ENCODE measurements around the gene IL36RN. TPM values are rescaled to one million over a fixed set of nuclear protein-coding genes. Genes with fewer than 3 reads are reported as not detected.
"Not testable (repeated sequence)": the region's sequence is repeated elsewhere in the genome, so short reads cannot be mapped to it uniquely, and the experiment has no call there.

The IL36RN gene
- total RNA-seq, 1 donor from 2014 or later, result not detected

GRCh38 chr2:113081488-113082210, 22.7 kb downstream of the IL36RN start:
- Mint-ChIP-seq H3K4me1 (ENCODE audit: low read depth) (peaks cover 17% of the 10 kb centered on the region), H3K36me3 (ENCODE audit: low read depth) (no peaks in the 10 kb centered on the region), H3K27ac (no peak overlapping the region), H3K9me3 (no peaks in the 10 kb centered on the region), H3K4me3 (ENCODE audit: low read depth) (no peak overlapping the region), H3K27me3 (ENCODE audit: low read depth) (peaks cover 6% of the 10 kb centered on the region)
- DNase-seq (ENCODE audit: low spot score), result no peak
- intact Hi-C loops (cut with micrococcal nuclease), result loop anchor here (5.0 kb wide), 3 partner anchors 41 to 296 kb away; no protein-coding TSS in a partner anchor

DNA sequence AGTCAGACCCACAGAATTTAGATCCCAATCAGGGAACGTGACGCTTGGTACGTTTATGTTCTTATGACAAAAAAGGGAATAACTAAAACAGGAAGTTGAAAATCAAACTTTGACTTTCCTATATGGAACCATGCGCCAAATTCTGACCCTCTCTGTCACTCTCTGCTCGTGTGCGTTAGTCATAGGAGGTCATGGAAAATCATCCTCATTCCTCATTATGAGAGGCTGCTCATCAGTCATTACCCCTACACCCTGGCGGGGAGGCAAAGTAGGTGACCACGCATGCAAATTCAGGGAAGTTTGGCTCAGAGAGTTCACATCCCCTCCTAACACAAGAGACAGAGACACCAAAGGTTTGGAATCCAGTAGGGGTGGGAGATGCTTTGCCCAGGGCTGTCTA, 24.3 kb downstream of the IL36RN start:
- Mint-ChIP-seq H3K4me3 (ENCODE audit: low read depth) (no peak overlapping the region), H3K9me3 (no peaks in the 10 kb centered on the region), H3K36me3 (ENCODE audit: low read depth) (no peaks in the 10 kb centered on the region), H3K4me1 (ENCODE audit: low read depth) (peaks cover 17% of the 10 kb centered on the region), H3K27me3 (ENCODE audit: low read depth) (no peaks in the 10 kb centered on the region), H3K27ac (no peak overlapping the region)
- no peak for DNase-seq (ENCODE audit: low spot score)
- intact Hi-C loops (cut with micrococcal nuclease), result loop anchor here (5.0 kb wide), 3 partner anchors 39 to 294 kb away; no protein-coding TSS in a partner anchor

- peaks cover 17% of the 10 kb centered on the region for H3K4me1 Mint-ChIP-seq (ENCODE audit: low read depth)
- no peak overlapping the region for H3K27ac Mint-ChIP-seq
- H3K36me3 Mint-ChIP-seq (ENCODE audit: low read depth), result no peaks in the 10 kb centered on the region
- no peak for DNase-seq (ENCODE audit: low spot score)
- no peak overlapping the region for H3K4me3 Mint-ChIP-seq (ENCODE audit: low read depth)
- H3K27me3 Mint-ChIP-seq (ENCODE audit: low read depth), result no peaks in the 10 kb centered on the region
- H3K9me3 Mint-ChIP-seq, result no peaks in the 10 kb centered on the region
- intact Hi-C loops (cut with micrococcal nuclease), result loop anchor here (1.0 to 5.0 kb wide), 7 partner anchors 20 to 293 kb away; no protein-coding TSS in a partner anchor
These were observed 25.4 kb downstream of the IL36RN start for GRCh38 chr2:113084249-113085000.

- Mint-ChIP-seq H3K9me3 (no peaks in the 10 kb centered on the region), H3K27me3 (ENCODE audit: low read depth) (no peaks in the 10 kb centered on the region), H3K36me3 (ENCODE audit: low read depth) (no peaks in the 10 kb centered on the region), H3K4me1 (ENCODE audit: low read depth) (peaks cover 17% of the 10 kb centered on the region), H3K4me3 (ENCODE audit: low read depth) (no peak overlapping the region), H3K27ac (no peak overlapping the region)
- intact Hi-C loops (cut with micrococcal nuclease), result loop anchor here (2.0 kb wide), 2 partner anchors 19 to 95 kb away; no protein-coding TSS in a partner anchor
- DNase-seq (ENCODE audit: low spot score), result no peak
These were observed 26.5 kb downstream of the IL36RN start for GRCh38 chr2:113085542-113085941.

DNA sequence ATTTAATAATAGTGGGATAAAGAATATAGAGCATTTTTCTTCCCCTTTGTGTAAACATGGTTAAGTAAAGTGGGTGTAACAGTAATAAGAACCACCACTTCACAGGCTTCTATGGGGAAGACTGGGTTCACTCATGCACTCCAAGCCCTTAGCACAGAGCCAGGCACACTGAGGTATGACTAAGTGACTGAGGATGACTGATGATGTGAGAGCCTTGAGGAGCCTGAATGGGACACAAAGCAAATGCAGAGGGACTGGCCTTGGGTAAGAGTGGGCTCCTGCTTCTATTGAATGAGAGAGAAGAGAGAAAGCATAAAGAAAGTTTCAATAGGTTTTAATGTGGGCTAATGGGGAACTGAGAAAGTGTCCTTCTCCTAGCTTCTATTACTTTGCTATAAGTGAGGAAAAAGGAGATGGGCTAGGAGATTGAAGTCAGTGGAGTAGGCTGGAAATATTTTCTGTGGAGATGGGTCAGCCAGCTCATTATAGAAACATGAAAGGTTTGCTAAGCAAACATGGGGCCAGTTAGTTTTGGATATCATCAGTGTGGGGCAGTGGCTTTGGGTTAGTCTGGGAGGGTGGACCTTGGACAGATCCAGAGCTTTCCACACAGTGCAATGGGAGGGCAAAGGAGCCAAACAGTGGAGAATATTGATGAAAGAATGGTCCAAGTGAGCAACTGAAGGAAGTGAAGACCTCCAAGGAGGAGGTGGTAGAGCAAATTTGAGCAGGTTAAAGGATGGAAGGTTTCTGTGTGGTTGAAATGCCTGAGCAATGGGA, 29.4 kb downstream of the IL36RN start:
- intact Hi-C loops (cut with micrococcal nuclease), result no loop called here
- H3K36me3 Mint-ChIP-seq (ENCODE audit: low read depth), result no peaks in the 10 kb centered on the region
- no peaks in the 10 kb centered on the region for H3K9me3 Mint-ChIP-seq
- H3K27me3 Mint-ChIP-seq (ENCODE audit: low read depth), result no peaks in the 10 kb centered on the region
- DNase-seq (ENCODE audit: low spot score), result no peak
- no peak overlapping the region for H3K27ac Mint-ChIP-seq
- peaks cover 13% of the 10 kb centered on the region for H3K4me1 Mint-ChIP-seq (ENCODE audit: low read depth)
- no peak overlapping the region for H3K4me3 Mint-ChIP-seq (ENCODE audit: low read depth)

DNA sequence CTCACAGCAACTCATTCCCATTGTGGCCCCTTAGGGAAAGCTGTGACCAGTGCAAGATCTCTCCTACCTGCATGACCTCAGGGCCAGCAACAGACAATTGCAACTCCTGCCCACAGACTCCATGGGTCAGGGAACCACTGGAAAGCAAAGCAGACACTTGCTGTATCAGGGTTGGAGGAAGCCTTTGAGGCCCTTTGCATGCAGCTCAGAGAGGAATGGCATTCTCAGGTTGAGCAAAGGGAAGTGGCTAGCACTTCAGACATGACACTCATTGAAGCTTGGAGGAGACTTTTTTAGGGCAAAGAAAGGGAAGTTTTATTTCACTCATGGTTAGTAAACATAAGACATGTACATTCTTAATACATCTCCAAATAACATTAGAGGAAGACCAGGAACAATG, 30.9 kb downstream of the IL36RN start:
- peaks cover 6% of the 10 kb centered on the region for H3K9me3 Mint-ChIP-seq
- H3K36me3 Mint-ChIP-seq (ENCODE audit: low read depth), result no peaks in the 10 kb centered on the region
- H3K4me1 Mint-ChIP-seq (ENCODE audit: low read depth), result peaks cover 7% of the 10 kb centered on the region
- no peak overlapping the region for H3K27ac Mint-ChIP-seq
- H3K27me3 Mint-ChIP-seq (ENCODE audit: low read depth), result no peaks in the 10 kb centered on the region
- H3K4me3 Mint-ChIP-seq (ENCODE audit: low read depth), result no peak overlapping the region
- intact Hi-C loops (cut with micrococcal nuclease), result no loop called here
- no peak for DNase-seq (ENCODE audit: low spot score)

- H3K4me1 Mint-ChIP-seq (ENCODE audit: low read depth), result no peaks in the 10 kb centered on the region
- peaks cover 6% of the 10 kb centered on the region for H3K36me3 Mint-ChIP-seq (ENCODE audit: low read depth)
- intact Hi-C loops (cut with micrococcal nuclease), result no loop called here
- no peak overlapping the region for H3K27ac Mint-ChIP-seq
- no peaks in the 10 kb centered on the region for H3K27me3 Mint-ChIP-seq (ENCODE audit: low read depth)
- DNase-seq (ENCODE audit: low spot score), result no peak
- peaks cover 13% of the 10 kb centered on the region for H3K9me3 Mint-ChIP-seq
- no peak overlapping the region for H3K4me3 Mint-ChIP-seq (ENCODE audit: low read depth)
These were observed 32.4 kb downstream of the IL36RN start for GRCh38 chr2:113091231-113091896.

DNA sequence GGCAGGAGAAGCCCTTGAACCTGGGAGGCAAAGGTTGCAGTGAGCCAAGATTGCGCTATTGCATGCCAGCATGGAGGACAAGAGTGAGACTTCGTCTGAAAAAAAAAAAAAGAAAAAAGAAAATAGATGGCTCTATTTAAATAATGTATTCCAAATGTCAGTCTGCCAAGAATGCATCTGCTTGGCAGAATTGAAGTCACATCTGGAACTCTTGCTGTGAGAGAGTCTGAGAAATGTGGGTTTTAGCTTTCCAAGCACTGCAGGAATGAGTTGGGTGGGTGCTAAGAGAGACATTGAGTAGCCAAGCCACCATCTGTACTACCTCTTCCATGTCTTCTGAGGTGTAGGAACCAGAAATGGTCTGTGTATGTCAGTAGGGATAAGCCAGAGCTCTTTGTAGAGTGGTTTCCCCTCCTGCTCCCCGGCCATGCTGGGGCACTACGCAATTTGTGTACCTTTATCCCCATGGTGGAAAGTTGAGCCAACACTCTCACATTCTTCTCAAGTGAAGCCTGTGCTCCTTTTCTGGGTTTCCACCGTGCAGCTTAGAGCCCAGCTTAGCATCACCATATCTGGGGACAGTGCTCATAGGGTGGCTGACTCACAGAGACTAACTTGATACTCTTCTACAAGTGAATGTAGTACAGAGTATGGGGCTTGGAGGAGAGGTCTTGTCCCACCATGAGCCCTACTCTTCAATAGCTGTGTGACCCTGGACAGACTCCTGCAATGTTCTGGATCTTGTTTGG, 34.0 kb downstream of the IL36RN start:
- no peak for DNase-seq (ENCODE audit: low spot score)
- Mint-ChIP-seq H3K4me1 (ENCODE audit: low read depth) (peaks cover 15% of the 10 kb centered on the region), H3K27me3 (ENCODE audit: low read depth) (no peaks in the 10 kb centered on the region), H3K27ac (no peak overlapping the region), H3K36me3 (ENCODE audit: low read depth) (peaks cover 18% of the 10 kb centered on the region), H3K4me3 (ENCODE audit: low read depth) (no peak overlapping the region), H3K9me3 (peaks cover 30% of the 10 kb centered on the region)
- intact Hi-C loops (cut with micrococcal nuclease), result no loop called here

DNA sequence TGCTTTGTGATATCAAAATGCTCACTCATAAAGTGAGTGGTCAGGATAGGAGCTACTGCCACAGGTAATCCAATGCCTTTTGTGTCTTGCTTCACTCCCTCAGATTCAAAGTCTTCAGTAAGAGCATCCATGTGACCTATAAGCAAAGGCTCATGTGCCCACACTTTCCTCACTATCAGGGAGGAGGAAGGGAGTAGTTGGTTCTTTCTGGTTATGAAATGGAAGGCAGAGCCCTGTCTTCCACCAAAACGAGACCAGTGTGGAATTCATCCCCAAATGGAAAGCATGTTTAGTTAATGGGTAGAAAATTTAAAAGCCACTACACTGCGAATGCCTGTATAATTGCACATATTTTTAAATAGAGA, 34.6 kb downstream of the IL36RN start:
- Mint-ChIP-seq H3K4me1 (ENCODE audit: low read depth) (peaks cover 20% of the 10 kb centered on the region), H3K27ac (no peak overlapping the region), H3K9me3 (peaks cover 32% of the 10 kb centered on the region), H3K27me3 (ENCODE audit: low read depth) (no peaks in the 10 kb centered on the region), H3K4me3 (ENCODE audit: low read depth) (no peak overlapping the region), H3K36me3 (ENCODE audit: low read depth) (peaks cover 23% of the 10 kb centered on the region)
- intact Hi-C loops (cut with micrococcal nuclease), result no loop called here
- no peak for DNase-seq (ENCODE audit: low spot score)

DNA sequence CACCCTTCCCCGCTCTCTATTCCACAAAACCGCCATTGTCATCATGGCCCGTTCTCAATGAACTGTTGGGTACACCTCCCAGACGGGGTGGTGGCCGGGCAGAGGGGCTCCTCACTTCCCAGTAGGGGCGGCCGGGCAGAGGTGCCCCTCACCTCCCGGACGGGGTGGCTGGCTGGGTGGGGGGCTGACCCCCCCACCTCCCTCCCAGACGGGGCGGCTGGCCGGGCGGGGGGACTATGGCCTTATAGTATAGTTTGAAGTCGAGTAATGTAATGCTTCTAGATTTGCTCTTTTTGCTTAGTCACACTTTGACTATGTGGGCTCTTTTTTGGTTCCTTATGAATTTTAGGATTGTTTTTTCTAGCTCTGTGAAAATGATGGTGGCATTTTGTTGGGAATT, 37.3 kb downstream of the IL36RN start:
- peak overlapping the region; percentile 51 for H3K27ac Mint-ChIP-seq
- intact Hi-C loops (cut with micrococcal nuclease); H3K27me3 Mint-ChIP-seq (ENCODE audit: low read depth); DNase-seq (ENCODE audit: low spot score); H3K4me3 Mint-ChIP-seq (ENCODE audit: low read depth): not testable (repeated sequence)
- H3K36me3 Mint-ChIP-seq (ENCODE audit: low read depth), result peaks cover 30% of the 10 kb centered on the region
- peaks cover 29% of the 10 kb centered on the region for H3K4me1 Mint-ChIP-seq (ENCODE audit: low read depth)
- H3K9me3 Mint-ChIP-seq, result peaks cover 39% of the 10 kb centered on the region

DNA sequence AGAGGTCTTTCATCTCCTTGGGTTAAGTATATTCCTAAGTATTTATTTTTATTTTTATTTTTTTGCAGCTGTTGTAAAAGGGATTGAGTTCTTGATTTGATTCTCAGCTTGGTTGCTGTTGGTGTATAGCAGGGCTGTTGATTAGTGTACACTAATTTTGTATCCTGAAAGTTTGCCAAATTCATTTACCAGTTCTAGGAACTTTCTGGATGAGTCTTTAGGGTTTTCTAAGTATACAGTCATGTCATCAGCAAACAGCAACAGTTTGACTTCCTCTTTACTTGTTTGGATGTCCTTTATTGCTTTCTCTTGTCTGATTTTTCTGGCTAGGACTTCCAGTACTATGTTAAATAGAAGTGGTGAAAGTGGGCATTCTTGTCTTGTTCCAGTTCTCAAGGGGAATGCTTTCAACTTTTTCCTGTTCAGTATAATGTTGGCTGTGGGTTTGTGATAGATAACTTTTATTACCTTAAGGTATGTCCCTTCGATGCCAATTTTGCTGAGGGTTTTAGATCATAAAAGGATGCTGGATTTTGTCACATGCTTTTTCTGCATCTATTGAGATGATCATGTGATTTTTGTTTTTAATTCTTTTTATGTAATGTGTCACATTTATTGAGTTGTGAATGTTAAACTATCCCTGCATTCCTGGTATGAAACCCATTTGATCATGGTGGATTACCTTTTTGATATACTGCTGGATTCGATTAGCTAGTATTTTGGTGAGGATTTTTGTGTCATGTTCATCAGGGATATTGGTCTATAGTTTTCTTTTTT, 38.0 kb downstream of the IL36RN start:
- Mint-ChIP-seq H3K4me1 (ENCODE audit: low read depth) (peaks cover 31% of the 10 kb centered on the region), H3K4me3 (ENCODE audit: low read depth) (peak overlapping the region; percentile 18), H3K27ac (peak overlapping the region; percentile 74), H3K9me3 (peaks cover 42% of the 10 kb centered on the region), H3K36me3 (ENCODE audit: low read depth) (peaks cover 31% of the 10 kb centered on the region)
- intact Hi-C loops (cut with micrococcal nuclease); DNase-seq (ENCODE audit: low spot score); H3K27me3 Mint-ChIP-seq (ENCODE audit: low read depth): not testable (repeated sequence)

Data from activated T-helper 2 cell treated with anti-CD3 and anti-CD28 coated beads, Interferon-gamma antibody, Interleukin-2, Interleukin-4, amounts not matched to agents 10 μg/mL and 5 μg/mL and 100 μg/mL, durations not matched to agents 14 hours and 24 hours and 36 hours (primary cell).